Inferior parietal cortex (tissue), 1 donor: Measurements from ENCODE around the gene GPR137.
"Not testable (repeated sequence)": the region's sequence is repeated elsewhere in the genome, so short reads cannot be mapped to it uniquely, and the experiment has no call there.

Source experiments
- DNase-seq: peaks from one replicate; pipeline ENCODE4 v3.0.0-alpha.2; 2016; ENCODE audit errors: extremely low spot score

GPR137 gene

GRCh38 chr11:64284962-64285884, at the start of gene GPR137:
Gene GPR137 (plus strand): TSS chr11:64285848. CDS start chr11:64286525, 677 bp downstream.
- DNase-seq: peak; percentile 84

DNA sequence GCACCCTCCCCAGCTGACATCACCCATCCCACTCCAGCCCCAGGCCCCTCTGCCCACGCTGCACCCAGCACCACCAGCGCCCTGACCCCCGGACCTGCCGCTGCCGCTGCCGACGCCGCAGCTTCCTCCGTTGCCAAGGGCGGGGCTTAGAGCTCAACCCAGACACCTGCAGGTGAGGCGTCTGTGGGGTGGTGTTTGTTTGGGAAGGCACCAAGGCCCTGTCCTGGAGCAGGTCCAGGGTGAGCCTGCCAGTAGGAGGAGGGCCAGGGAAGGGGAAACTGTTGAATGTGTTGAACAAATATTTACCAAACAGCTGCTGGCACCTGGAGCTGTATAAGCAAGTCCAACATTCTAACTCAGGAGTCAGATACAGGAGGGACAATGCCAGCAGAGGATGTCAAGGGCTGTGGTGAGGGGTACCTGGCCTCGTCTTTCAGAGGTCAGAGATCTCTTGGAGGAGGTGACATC, 48.1 kb upstream of the GPR137 start:
- no peak for DNase-seq

- DNase-seq: no peak
These were observed 47.6 kb upstream of the GPR137 start for GRCh38 chr11:64238076-64238475.

GRCh38 chr11:64238999-64239398, 46.6 kb upstream of the GPR137 start:
- no peak for DNase-seq

GRCh38 chr11:64239662-64240434, 45.8 kb upstream of the GPR137 start:
- DNase-seq: no peak

DNA sequence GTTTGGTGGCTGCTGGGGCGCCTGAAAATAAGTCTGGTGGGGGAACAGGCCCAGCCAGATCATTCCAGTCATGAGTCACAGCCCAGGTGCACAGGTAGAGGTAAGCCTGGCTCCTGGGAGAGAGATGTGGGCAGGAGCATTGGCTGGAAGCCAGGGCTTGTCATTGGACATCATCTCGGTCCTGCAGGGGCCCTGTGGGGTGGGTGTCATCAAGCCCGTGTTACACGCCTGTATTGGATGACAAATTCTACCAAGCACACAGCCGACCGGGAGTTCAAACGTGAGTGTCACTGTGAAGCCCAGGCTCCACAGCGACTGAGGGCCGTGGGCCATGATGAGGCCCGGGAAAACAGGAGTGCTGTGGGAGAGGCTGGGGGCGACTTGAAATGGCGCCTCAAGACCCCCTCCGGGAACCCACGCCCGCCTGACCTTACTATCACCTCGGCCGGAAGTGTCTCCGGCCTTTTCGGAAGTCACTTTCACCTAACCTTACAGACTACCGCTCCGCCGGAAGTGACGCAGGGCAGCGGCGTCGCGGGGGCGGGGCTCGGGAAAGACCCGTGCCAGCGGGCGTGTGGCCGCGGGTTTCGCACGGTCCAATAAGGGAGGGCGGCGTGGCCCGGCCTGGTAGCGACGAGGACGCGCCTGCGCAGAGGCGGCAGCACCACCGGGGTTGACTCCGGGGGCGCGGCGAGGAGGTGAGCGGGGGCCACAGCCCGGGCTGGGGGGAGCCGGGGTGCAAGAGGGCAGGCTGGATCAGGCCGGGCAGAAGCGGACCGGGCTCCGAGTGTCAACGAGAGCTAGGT, 45.0 kb upstream of the GPR137 start, which contains the start of gene FKBP2:
TSS of gene FKBP2 (plus strand) at position 661 of the 806 bp plus-strand sequence. CDS start 1,293 bp downstream, outside the sequence.
- DNase-seq: peak; percentile 97

DNA sequence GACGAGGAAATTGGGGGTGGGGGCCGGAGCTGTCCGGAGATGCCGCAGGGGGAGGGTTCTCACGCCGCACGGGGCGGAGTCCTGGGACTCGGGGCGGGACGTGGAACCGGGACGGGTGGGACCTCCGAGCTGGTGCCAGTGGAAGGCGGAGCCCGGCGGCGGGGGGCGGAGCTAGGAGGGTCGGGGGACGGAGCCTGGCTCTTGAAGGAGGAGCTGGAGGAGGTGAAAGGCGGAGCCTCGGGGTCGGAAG, 44.5 kb upstream of the GPR137 start:
- DNase-seq: peak; percentile 93

DNA sequence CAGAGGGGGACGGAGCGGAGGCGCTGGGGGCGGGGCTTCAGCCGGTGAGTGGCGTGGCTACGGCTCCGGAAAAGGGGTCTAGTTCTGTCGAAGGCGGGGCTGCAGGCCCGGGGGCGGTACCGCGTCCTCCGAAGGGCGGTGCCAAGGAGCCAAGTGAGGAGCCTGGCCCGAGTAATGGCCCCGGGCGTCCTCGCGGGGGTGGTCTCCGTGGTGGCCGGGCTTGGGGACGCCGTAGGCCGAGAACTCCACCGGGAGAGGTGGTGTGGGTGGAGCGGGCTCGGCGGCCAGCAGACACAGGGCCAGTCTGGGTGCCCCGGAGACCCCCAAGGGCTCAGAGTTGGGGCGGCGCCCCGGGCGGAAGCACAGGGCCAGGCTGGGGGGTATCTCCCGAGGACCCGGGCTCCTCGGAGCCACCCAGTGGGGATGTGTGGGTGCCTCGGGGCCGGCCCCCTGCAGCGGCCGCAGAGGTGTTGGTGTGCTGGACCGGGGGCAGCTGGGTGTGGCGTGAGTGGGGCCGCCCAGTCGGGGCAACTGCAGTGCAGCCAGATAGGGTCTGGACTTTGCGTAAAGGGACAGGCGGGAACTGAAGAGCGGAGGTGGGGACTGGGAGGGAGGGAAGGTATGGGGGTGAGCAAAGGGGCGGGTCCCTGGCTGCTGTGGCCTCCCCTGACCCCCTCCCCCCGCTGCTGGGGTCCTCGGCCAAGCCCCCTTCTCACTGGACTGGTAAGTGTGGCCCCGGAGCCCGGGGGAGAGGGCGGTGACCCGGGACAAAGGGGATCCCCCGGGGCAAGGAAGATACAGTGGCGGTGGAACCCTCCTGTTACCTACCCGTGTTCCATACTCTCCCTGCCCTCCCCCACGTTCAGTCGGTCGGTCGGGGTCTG, 43.9 kb upstream of the GPR137 start:
- no peak for DNase-seq

DNA sequence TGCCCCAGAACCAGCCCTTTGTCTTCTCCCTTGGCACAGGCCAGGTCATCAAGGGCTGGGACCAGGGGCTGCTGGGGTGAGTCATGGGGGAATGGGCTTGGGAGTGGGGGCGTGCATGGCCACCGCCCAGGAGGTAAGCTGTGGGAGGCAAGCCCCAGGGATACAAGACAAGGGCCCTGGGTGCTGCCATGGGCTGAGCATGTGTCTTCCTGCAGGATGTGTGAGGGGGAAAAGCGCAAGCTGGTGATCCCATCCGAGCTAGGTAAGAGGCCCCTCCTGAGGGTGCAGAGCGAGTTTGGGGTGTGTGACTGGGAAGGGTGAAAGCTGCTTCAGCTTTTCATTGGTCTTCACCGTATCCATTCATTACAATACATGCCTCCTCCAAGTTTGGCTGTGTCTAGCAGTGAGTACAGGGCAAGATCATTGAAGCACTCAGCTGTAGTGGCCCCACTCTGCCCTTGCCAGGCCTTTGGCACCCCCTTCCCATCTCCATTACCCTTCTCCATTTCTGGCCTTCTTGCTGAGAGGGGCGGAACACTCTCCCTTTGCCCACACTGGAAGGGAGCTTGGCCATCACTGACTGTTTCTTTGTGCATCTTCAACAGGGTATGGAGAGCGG, 42.3 kb upstream of the GPR137 start:
- DNase-seq: no peak

GRCh38 chr11:64244107-64244506, 41.5 kb upstream of the GPR137 start:
- DNase-seq: no peak

GRCh38 chr11:64244966-64245365, 40.7 kb upstream of the GPR137 start:
- DNase-seq: no peak

DNA sequence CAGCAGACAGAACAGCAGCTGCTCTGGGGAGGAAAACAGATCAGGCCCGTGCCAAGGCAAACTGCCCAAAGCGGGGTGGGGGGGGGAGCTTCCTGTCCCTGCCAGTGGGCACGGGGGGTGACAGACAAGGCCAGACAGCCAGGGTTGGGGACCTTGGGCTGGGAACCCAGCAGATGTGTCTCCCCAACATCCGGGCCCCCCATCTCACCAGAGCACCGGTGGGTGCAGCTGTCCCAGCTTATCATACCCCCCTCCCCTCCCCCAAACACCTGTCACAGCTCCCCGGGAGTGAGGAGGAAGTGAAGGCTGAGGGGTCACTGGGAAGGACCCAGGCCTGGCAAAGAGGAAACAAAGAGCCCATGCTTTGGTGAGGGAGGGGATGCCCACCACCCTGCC, 40.2 kb upstream of the GPR137 start:
- no peak for DNase-seq

GRCh38 chr11:64245797-64246620, 39.6 kb upstream of the GPR137 start:
- no peak for DNase-seq

DNA sequence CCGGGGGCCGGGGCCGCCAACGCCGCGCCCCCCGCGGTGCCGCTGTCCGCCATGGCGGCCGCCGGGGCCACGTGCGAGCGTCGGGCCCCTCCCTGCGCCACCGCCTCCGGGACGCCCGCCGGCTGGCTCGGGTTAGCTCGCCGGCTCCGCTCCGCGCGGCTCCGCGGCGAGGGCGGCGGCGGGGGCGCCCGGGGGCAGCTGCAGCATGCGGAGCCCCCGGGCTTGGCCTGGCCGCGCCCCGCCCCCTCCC, 39.1 kb upstream of the GPR137 start:
- not testable (repeated sequence) for DNase-seq

GRCh38 chr11:64246871-64247728, 38.5 kb upstream of the GPR137 start, which contains the start of gene PPP1R14B:
Gene PPP1R14B (minus strand): TSS chr11:64246943. CDS start chr11:64246673, 270 bp downstream.
- peak; percentile 82 for DNase-seq

DNA sequence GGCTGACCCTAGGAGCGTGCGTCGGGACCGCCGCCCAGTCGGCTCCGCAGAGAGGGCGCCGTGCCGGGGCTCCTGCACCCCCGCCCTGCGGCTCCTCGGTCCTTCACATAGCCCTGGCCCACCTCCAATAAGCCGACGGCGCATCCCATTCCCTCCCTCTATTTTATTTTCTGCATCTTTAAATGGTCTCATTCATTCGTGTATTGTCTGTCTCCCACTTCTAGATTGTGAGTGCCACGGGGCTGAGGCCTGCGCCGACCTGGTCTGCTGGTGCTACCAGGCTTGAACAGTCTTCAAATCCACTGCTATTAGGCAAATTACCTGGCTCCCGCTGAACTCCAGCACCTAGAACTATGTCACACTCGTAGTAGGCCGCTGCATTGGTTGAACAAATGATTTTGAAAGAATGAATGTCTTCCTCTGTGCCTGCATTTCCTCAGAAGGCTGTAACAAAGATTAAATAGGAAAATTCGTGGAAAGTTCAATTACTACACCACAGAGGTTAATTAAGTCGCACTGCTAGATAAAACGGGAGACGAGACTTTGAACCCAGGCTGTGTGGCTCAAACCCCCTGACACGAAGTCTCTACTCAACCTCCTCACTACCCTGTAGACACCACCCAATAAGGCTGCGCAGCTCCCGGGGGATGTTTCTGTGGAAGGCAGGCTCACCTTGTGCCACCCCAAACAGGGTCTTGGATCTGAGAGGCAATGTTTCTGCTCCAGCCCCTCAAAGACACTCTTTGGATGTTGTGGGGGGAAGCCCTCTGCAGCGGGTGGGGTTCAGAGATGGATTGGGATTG, 37.7 kb upstream of the GPR137 start:
- DNase-seq: no peak

DNA sequence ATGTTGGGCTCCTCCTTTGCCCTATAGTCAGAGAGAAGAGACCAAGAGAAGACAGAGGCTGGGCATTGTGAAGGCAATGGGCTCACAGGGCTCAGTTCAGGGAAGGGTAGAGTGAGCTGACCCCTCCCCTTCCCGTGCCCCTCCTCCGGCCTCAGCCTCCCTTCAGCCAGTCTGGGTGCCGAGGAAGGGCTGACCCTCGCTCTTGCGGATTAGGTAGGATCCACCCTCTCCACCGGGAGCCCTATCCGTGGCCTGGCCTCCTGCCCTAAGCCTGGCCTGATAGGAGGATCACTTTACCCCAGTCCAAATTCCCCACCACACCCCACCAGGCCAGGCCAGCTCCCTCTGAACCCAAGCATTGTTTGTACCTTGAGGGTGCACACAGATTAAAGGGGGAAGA, 37.1 kb upstream of the GPR137 start:
- DNase-seq: no peak

GRCh38 chr11:64249038-64249437, 36.6 kb upstream of the GPR137 start:
- DNase-seq: no peak
